Natural killer cell treated with Interleukin-12 subunit alpha and Interleukin-12 subunit beta and Interleukin-15 and Interleukin-18, amount 100 ng/mL, for 72 hours (primary cell): ENCODE data around the gene DNAJA2. TPM values are rescaled to one million over a fixed set of nuclear protein-coding genes. Genes with fewer than 3 reads are reported as not detected.
A peak's percentile ranks its signal among the peaks of the same experiment; 100 is the strongest.

Experiments
- ATAC-seq, 2 donors: fragments of 150-1000 bp; cut with Tn5 transposase in 1 of 2; sonication (Bioruptor Pico), chemical (Tn5 transposase) in 1 of 2; 2 replicates each; pipeline ENCODE4 v1.10.0; 2021
- DNase-seq: peaks from one replicate; pipeline ENCODE4 v3.0.0; 2022; ENCODE audit warnings: low spot score
- H3K27ac Mint-ChIP-seq, 2 donors: 1 replicate in 1 of 2; 2 replicates in 1 of 2; pipeline ENCODE4 v1.8.0; 2022; ENCODE audit warnings: mixed read lengths in 2 of 2, mild to moderate bottlenecking in 1 of 2, moderate library complexity in 1 of 2
- H3K27me3 Mint-ChIP-seq, 2 donors: 1 replicate in 1 of 2; 2 replicates in 1 of 2; pipeline ENCODE4 v1.8.0; 2022; ENCODE audit warnings: mixed read lengths in 2 of 2
- H3K36me3 Mint-ChIP-seq: one replicate; pipeline ENCODE4 v1.8.0; 2022; ENCODE audit warnings: mixed read lengths
- H3K4me1 Mint-ChIP-seq, 2 donors: 1 replicate in 1 of 2; 2 replicates in 1 of 2; pipeline ENCODE4 v1.8.0; 2022; ENCODE audit warnings: low read depth in 2 of 2, mixed read lengths in 2 of 2, mild to moderate bottlenecking in 1 of 2
- H3K4me3 Mint-ChIP-seq: one replicate; pipeline ENCODE4 v1.8.0; 2022; ENCODE audit warnings: mixed read lengths
- H3K9me3 Mint-ChIP-seq: 2 replicates; pipeline ENCODE4 v1.8.0; 2022; ENCODE audit warnings: mixed read lengths
- total RNA-seq, 2 donors: library from RNA; stranded (reverse); gene quantifications; one replicate each; pipeline ENCODE4 v1.2.3, GENCODE V29; 2022

The DNAJA2 gene
- total RNA-seq, 2 donors from 2014 or later = 54.0 to 58.4 TPM

DNA sequence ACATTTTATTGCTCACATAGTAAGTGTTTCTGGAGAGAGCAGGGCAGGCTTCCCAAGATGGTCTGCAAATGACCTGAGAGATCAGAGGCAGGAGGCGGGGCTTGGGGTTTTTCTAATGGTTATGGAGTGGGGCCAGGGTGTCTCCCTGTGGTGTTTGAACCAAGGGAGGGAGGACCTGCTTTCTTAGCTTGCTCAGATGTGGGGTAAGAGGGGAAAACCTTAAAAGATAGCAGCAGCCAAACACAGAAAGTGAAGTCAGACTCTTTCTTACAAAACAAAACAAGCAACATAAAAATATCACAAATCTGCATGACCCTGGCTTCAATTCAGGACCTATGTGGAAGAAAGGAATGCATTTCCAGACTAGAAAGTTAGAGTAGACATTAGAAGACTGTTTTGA lies 22.9 kb upstream of the DNAJA2 start:
- H3K4me3 Mint-ChIP-seq = no peak overlapping the region
- H3K27me3 Mint-ChIP-seq = no peaks in the 10 kb centered on the region
- no peaks in the 10 kb centered on the region for H3K4me1 Mint-ChIP-seq
- H3K9me3 Mint-ChIP-seq = no peaks in the 10 kb centered on the region
- ATAC-seq = no peak
- DNase-seq = no peak
- no peaks in the 10 kb centered on the region for H3K36me3 Mint-ChIP-seq
- no peak overlapping the region for H3K27ac Mint-ChIP-seq

DNA sequence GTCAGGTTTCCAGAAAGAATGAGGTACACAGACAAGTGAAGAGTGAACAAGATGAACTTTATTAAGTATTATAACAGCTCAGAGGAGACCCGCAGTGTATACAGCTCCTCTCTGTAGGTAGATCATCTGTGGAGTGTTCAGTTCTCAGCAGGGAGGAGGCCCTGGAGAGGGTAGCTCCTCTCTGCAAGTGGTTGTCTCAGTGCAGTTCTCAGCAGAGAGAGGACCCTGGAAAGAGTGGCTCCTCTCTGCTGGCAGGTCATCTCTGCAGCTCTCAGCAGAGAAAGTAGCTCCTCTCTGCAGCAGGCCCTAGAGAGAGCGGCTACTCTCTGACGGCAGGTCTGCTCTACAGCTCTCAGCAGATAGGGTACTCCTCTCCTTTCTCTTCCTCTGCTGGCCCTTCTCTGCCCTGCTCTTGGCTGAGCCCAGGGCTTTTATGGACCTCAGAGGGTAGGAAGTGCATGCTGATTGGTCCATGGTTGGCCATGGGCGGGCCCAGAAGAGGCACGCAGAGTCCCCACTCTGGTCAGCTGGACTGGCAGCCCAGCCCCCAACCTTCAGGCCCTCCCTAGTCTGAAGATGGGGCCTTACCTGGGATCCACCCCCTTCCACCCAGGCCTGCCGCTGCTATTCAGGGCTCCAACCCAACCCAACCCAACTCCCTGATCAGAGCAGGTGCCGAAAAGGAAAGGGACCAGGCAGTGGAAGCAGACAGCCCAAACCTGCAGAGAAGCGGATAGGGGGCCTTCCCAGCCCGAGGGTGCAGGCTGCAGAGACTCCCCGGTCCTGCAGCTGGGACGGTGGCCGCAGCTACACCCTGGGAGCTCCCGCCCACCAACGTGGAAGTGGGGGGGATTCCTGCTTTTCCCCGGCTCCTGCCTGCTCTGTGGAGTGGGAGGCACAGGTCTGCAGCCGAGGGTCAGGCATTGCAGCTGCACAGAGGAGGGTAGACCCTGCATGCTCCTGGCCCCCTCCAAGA lies 18.5 kb upstream of the DNAJA2 start:
- peaks cover 0 to 4% of the 10 kb centered on the region in 2 donors for H3K27me3 Mint-ChIP-seq
- no peaks in the 10 kb centered on the region for H3K4me1 Mint-ChIP-seq
- H3K27ac Mint-ChIP-seq = no peak overlapping the region
- no peaks in the 10 kb centered on the region for H3K36me3 Mint-ChIP-seq
- DNase-seq = no peak
- no peaks in the 10 kb centered on the region for H3K9me3 Mint-ChIP-seq
- no peak overlapping the region for H3K4me3 Mint-ChIP-seq
- peak; percentile 32 to 41 for ATAC-seq

DNA sequence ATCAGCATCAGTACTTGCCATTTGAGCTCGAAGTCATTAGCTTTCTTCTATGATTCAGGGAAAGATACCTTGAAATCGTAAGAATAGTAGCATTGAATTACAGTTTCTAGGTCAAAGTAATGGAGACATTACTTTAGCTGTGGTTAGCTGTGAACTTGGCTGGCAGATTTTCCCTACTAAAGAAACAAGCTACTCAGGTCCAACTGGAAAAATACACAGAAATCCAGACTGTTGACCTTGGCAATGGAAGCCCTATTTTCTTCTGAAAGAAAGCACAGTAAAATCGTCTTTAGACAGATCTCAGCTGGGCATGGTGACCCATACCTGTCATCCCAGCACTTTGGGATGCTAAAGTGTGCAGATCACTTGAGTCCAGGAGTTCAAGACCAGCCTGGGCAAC lies 13.4 kb upstream of the DNAJA2 start:
- DNase-seq (no peak), ATAC-seq (no peak)
- Mint-ChIP-seq H3K4me1 (no peaks in the 10 kb centered on the region), H3K27ac (no peak overlapping the region), H3K4me3 (no peak overlapping the region), H3K9me3 (no peaks in the 10 kb centered on the region), H3K27me3 (peaks cover 0 to 6% of the 10 kb centered on the region in 2 donors), H3K36me3 (no peaks in the 10 kb centered on the region)

DNA sequence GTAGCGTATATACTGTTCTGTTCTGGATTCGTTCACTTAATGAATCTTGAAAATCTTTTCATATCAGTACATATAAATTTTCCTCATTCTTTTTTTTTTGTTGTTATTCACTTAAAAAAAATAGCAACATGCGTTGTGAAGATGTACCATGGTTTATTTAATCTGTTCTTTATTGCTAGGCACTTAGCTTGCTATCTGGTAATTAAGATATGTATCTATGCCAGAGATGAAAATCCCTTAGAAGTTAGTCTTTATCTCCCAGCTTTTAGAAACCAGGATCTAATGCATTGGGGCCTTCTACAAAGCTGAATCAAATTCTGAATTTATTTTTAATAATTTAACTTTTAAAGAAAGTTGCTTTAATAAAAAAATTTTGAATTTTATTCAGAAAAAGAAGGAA lies 13.0 kb upstream of the DNAJA2 start:
- H3K4me3 Mint-ChIP-seq = no peak overlapping the region
- H3K4me1 Mint-ChIP-seq = no peaks in the 10 kb centered on the region
- no peaks in the 10 kb centered on the region for H3K9me3 Mint-ChIP-seq
- DNase-seq (no peak), ATAC-seq (no peak)
- peaks cover 0 to 6% of the 10 kb centered on the region in 2 donors for H3K27me3 Mint-ChIP-seq
- H3K36me3 Mint-ChIP-seq = no peaks in the 10 kb centered on the region
- H3K27ac Mint-ChIP-seq = no peak overlapping the region

DNA sequence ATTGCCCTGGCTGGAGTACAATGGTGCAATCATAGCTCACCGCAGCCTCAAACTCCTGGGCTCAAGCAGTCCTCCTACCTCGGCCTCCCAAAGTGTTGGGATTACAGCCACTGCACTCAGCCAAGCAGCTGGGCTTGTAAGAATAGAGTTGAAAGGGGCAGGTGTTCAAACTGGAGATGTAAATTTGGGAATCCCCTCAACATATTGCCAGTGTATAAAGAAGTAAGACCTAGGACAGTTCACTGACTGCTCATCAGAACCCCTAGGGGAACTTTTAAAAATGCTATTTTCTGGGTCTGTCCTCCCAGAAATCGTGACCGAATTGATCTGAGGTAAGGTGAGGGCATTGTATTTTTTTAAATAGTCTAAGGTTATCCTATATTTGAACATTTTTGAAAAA lies 8.9 kb upstream of the DNAJA2 start:
- no peak for ATAC-seq
- DNase-seq = no peak
- H3K4me1 Mint-ChIP-seq = no peaks in the 10 kb centered on the region
- H3K36me3 Mint-ChIP-seq = no peaks in the 10 kb centered on the region
- no peak overlapping the region for H3K4me3 Mint-ChIP-seq
- H3K9me3 Mint-ChIP-seq = no peaks in the 10 kb centered on the region
- no peak overlapping the region for H3K27ac Mint-ChIP-seq
- peaks cover 0 to 2% of the 10 kb centered on the region in 2 donors for H3K27me3 Mint-ChIP-seq

DNA sequence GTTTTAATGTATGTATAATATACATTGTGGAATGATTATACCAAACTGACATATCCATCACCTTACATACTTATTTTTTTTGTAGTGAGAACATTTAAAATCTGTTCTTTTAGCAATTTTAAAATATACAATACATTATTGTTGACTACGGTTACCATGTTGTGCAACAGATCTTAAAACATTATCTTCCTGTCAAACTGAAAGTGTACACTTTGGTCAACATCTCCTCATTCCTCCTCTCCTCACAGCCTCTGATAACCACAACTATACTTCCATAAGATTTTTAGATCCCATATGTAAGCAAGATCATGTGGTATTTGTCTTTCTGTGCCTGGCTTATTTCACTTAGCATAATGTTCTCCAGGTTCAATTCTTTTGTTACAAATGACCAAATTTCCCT lies 7.5 kb upstream of the DNAJA2 start:
- peaks cover 0 to 1% of the 10 kb centered on the region in 2 donors for H3K27me3 Mint-ChIP-seq

DNA sequence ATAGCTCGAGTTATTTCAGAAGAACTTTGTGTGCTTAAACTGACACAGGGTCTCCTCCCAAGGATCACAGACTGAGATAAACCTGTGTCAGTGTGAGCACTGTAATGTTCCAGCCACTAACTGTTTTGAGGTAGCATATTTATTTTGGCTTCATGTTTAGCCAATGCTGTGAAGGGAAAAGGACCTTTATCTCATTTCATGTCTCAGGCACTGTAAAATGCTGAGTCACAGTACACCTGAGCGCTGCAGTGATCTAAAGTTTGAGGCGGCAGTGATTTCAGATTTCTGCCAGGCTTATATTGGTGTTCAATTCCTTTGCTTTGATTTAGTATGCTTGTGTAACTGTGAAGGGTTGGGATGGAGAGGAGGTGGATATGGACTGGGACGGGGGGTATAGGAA lies 3.1 kb upstream of the DNAJA2 start:
- no peak for ATAC-seq
- peaks cover 21 to 25% of the 10 kb centered on the region in 2 donors for H3K4me1 Mint-ChIP-seq
- no peaks in the 10 kb centered on the region for H3K27me3 Mint-ChIP-seq
- H3K4me3 Mint-ChIP-seq = no peak overlapping the region
- H3K9me3 Mint-ChIP-seq = no peaks in the 10 kb centered on the region
- no peak for DNase-seq
- peaks cover 7% of the 10 kb centered on the region for H3K36me3 Mint-ChIP-seq
- peak overlapping the region in 1 of 2 donors; percentile 98 for H3K27ac Mint-ChIP-seq

More for the DNA sequence above, 7.5 kb upstream of the DNAJA2 start:
- Mint-ChIP-seq H3K4me3 (no peak overlapping the region), H3K27ac (no peak overlapping the region), H3K4me1 (peaks cover 2 to 3% of the 10 kb centered on the region in 2 donors), H3K9me3 (no peaks in the 10 kb centered on the region), H3K36me3 (no peaks in the 10 kb centered on the region)
- DNase-seq (no peak), ATAC-seq (no peak)

DNA sequence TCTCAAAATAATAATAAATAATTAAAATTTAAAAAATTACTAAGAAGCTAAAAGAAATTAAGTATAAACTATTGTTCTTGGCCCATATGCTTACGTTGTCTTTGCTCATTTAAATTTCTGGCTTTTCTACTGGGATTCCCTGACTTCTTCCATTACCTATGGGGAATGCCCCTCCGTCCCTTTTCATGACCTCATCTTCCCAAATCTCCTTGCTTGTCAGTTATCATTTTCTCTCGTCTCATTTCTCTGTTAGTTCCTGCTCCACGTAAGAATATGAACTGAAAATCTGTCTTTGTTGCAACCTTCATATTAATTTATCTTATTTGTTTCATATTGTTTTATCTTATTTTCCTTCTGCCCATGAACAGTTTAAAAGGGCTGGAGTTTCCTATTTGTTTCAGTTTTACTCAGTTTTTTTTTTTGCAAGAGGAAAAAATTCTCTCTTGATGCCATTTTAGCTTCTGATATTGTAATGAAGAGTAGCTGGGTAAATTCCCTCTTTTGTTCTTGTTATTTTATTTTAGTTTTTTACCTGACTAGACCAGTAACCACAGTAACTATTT lies 2.5 kb upstream of the DNAJA2 start:
- no peaks in the 10 kb centered on the region for H3K9me3 Mint-ChIP-seq
- peaks cover 12% of the 10 kb centered on the region for H3K36me3 Mint-ChIP-seq
- no peaks in the 10 kb centered on the region for H3K27me3 Mint-ChIP-seq
- DNase-seq = no peak
- peak overlapping the region in 1 of 2 donors; percentile 98 for H3K27ac Mint-ChIP-seq
- peaks cover 26 to 31% of the 10 kb centered on the region in 2 donors for H3K4me1 Mint-ChIP-seq
- H3K4me3 Mint-ChIP-seq = peak overlapping the region; percentile 2
- ATAC-seq = no peak

DNA sequence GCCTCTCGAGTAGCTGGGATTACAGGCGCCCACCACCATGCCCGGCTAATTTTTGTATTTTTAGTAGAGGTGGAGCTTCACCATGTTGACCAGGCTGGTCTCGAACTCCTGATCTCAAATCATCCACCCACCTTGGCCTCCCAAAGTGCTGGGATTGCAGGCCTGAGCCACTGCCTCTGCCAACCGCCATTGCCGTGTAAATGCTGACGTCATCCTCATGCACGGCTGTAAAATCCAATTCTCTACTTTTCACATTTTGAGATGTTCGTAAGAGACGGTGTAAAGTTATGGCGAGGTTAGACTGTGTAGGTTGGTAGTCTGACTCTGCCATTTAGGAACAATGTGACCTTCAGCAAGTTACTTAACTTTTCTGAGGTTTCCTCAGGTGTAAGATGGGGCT lies 1.7 kb upstream of the DNAJA2 start:
- Mint-ChIP-seq H3K4me3 (no peak overlapping the region), H3K27ac (peak overlapping the region; percentile 98)

DNA sequence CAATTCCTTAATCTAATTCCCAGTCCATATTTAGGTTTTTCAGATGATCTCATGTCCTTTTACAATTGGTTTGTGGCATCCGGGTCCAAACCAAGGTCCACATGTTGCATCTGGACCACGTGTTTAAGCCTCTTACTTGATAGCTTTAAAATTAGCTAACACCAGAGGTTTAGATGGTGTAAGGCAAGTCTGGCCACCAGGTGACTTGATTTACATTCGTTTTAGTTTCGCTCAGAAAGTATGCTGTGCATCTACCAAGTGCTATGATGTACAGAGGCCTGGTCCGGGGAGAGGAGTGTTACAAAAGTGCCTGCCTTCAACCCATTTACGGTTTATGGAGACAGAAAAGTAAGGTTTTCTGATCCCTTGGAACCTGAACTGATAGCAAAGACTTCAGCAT lies 878 bp upstream of the DNAJA2 start:
- ATAC-seq = peak in 1 of 2 donors; percentile 11
- Mint-ChIP-seq H3K9me3 (no peaks in the 10 kb centered on the region), H3K4me1 (peaks cover 29 to 34% of the 10 kb centered on the region in 2 donors), H3K27ac (peak overlapping the region; percentile 98), H3K27me3 (no peaks in the 10 kb centered on the region), H3K4me3 (peak overlapping the region; percentile 97), H3K36me3 (peaks cover 13% of the 10 kb centered on the region)
- no peak for DNase-seq

More for the DNA sequence above, 1.7 kb upstream of the DNAJA2 start:
- Mint-ChIP-seq H3K9me3 (no peaks in the 10 kb centered on the region), H3K4me1 (peaks cover 27 to 32% of the 10 kb centered on the region in 2 donors), H3K36me3 (peaks cover 13% of the 10 kb centered on the region), H3K27me3 (no peaks in the 10 kb centered on the region)
- DNase-seq (no peak), ATAC-seq (no peak)

DNA sequence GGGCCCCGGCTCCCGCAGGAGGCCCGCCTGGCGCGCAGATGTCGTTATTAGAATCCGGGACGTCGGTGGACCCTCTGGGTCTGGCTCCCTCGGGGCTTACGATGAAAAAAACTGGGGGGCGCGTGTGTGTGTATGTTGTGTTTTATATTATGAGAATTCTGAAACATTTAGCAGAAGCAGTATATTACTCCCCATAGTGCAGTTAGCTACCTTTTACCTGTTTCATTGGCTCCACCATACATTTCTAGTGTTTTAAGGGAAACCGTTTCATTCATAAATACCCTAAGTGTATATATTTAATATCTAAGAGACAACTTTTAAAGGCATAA lies 486 bp upstream of the DNAJA2 start:
- no peaks in the 10 kb centered on the region for H3K9me3 Mint-ChIP-seq
- no peaks in the 10 kb centered on the region for H3K27me3 Mint-ChIP-seq
- peaks cover 13% of the 10 kb centered on the region for H3K36me3 Mint-ChIP-seq
- H3K4me1 Mint-ChIP-seq = peaks cover 31 to 37% of the 10 kb centered on the region in 2 donors
- peak overlapping the region; percentile 97 for H3K4me3 Mint-ChIP-seq
- ATAC-seq (no peak), DNase-seq (no peak)
- H3K27ac Mint-ChIP-seq = peak overlapping the region; percentile 98

DNA sequence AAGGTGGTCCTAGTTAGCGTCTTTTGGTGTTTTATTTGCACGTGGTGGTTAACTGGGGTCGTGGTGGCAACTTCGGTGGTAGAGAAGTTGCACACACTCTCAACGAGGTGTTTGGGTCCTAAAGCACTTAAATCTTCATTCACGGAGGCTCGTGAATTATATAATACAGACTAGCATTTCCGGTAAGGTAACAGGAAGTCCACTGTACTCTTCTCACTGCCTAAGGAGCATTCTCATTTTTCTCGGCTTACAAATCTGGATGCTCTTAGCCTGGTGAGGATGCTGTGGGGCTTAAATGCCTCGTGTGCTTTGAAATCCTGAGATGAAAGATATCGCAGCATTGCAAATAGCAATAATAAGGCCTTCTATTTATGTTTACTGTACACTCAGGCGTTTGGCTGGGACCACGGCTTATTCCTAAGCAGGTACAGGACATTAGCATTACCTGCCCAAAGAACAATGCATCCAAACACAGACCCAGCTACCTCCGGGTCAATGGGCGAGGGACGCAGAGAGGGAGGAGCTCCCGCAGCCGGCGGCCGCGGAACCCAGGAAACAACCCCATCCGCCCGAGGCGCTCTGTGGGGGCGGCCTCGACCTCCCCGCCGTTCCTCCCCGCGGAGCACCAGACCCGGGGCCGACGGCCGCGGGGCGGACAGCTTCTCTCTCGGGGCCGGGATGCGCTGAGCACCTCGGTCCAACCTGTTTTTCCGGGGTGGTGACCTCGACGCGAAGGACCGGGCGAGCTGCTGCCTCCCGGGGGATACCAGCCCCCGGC lies 856 bp downstream of the DNAJA2 start:
- Mint-ChIP-seq H3K27me3 (no peaks in the 10 kb centered on the region), H3K36me3 (peaks cover 15% of the 10 kb centered on the region), H3K4me3 (peak overlapping the region; percentile 97), H3K9me3 (no peaks in the 10 kb centered on the region), H3K27ac (peak overlapping the region; percentile 98), H3K4me1 (peaks cover 31 to 39% of the 10 kb centered on the region in 2 donors)
- peak; percentile 66 for DNase-seq
- ATAC-seq = peak; percentile 70 to 74

DNA sequence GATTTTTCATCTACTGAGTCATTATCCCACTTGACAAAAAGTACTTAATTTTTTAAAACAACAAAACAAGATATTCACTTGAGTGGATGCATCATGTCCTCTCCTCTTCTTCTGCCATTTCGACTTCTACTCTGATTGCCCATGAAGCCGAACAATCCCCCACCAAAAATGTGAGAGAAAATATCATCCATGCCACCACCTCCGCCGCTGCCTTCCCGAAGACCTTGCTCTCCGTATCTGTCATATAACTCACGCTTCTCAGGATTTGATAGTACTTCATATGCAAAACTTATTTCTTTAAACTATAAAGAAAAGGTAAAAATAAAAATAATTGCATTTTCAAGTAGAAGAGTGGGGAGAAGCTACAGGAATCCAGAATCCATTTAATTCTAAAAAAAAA lies 2.2 kb downstream of the DNAJA2 start:
- H3K27ac Mint-ChIP-seq = no peak overlapping the region
- no peaks in the 10 kb centered on the region for H3K27me3 Mint-ChIP-seq
- H3K9me3 Mint-ChIP-seq = no peaks in the 10 kb centered on the region
- H3K4me1 Mint-ChIP-seq = peaks cover 37 to 45% of the 10 kb centered on the region in 2 donors
- H3K36me3 Mint-ChIP-seq = peaks cover 23% of the 10 kb centered on the region
- DNase-seq = no peak
- H3K4me3 Mint-ChIP-seq = peak overlapping the region; percentile 55
- no peak for ATAC-seq

DNA sequence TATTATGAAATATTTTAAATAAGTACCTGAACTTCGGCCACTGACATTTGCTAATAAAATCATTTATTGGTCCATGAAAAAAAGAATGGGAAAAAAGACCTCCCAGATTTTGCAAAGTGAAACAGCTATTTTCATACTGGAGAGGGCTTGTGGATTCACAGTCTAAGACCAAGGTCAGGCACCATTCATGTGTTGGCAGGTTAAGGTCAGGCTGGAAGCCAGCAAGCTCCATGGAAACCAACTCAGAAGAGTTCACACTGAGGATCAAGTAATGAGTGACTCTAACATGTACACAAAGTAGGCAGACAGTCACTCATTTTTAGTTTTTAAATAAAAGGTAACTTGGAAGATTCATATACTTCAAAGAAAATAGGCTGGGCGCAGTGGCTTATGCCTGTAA lies 3.4 kb downstream of the DNAJA2 start:
- ATAC-seq (no peak), DNase-seq (no peak)
- Mint-ChIP-seq H3K4me1 (peaks cover 34 to 39% of the 10 kb centered on the region in 2 donors), H3K4me3 (no peak overlapping the region), H3K36me3 (peaks cover 23% of the 10 kb centered on the region), H3K27ac (no peak overlapping the region), H3K9me3 (no peaks in the 10 kb centered on the region), H3K27me3 (no peaks in the 10 kb centered on the region)
